AG10803 (cell line): Measurements from ENCODE around the gene ATP8B3.

ENCODE experiments used
- DNase-seq: peaks from one replicate; pipeline ENCODE4 v3.0.0; 2010; ENCODE audit warnings: low read depth
- H3K4me3 ChIP-seq: 2 replicates; pipeline ENCODE4 v1.5.1; 2011; ENCODE audit warnings: mild to moderate bottlenecking, low read length, control low read depth
- CTCF ChIP-seq: conservative IDR thresholded peaks from 2 replicates; pipeline ENCODE4 v1.5.1; 2011; ENCODE audit warnings: mild to moderate bottlenecking, low read length, control low read depth, inconsistent platforms

ATP8B3 gene

GRCh38 chr19:1830978-1831377, 18.9 kb upstream of the ATP8B3 start:
- TF ChIP-seq CTCF, result no peak
- DNase-seq, result no peak
- H3K4me3 ChIP-seq, result no peak overlapping the region

- DNase-seq, result no peak
- TF ChIP-seq CTCF, result no peak
- no peak overlapping the region for H3K4me3 ChIP-seq
These were observed 18.5 kb upstream of the ATP8B3 start for GRCh38 chr19:1830568-1830967.

- TF ChIP-seq CTCF, result no peak
These were observed 17.9 kb upstream of the ATP8B3 start for GRCh38 chr19:1829958-1830357.

GRCh38 chr19:1828279-1829238, 16.5 kb upstream of the ATP8B3 start:
- DNase-seq, result no peak
- H3K4me3 ChIP-seq, result no peak overlapping the region
- no peak for TF ChIP-seq CTCF

More at GRCh38 chr19:1829958-1830357, 17.9 kb upstream of the ATP8B3 start:
- H3K4me3 ChIP-seq, result no peak overlapping the region
- no peak for DNase-seq

GRCh38 chr19:1827566-1828278, 15.6 kb upstream of the ATP8B3 start:
- H3K4me3 ChIP-seq, result no peak overlapping the region
- TF ChIP-seq CTCF, result no peak
- DNase-seq, result no peak

- DNase-seq, result no peak
- no peak overlapping the region for H3K4me3 ChIP-seq
- TF ChIP-seq CTCF, result no peak
These were observed 14.8 kb upstream of the ATP8B3 start for GRCh38 chr19:1826557-1827521.
